Tibial nerve (tissue), 4 donors: ENCODE data around the gene PCDH8. TPM values are rescaled to one million over a fixed set of nuclear protein-coding genes. Genes with fewer than 3 reads are reported as not detected.
"Not testable (repeated sequence)": the region's sequence is repeated elsewhere in the genome, so short reads cannot be mapped to it uniquely, and the experiment has no call there.

Experiments used
- DNase-seq, 2 donors: peaks; one replicate each; pipeline ENCODE4 v3.0.0-alpha.2; 2019; ENCODE audit warnings: low spot score in 2 of 2
- H3K27ac ChIP-seq, 4 donors: fragments of 200-600 bp; sonication (generic) in 3 of 4; one replicate each; pipeline ENCODE4 v1.5.1; 2017 to 2019; ENCODE audit warnings: mild to moderate bottlenecking in 1 of 4
- H3K27me3 ChIP-seq, 2 donors: fragments of 200-600 bp; sonication (generic) in 1 of 2; one replicate each; pipeline versions ENCODE4 v1.5.1 to v1.6.0; 2017 to 2019
- H3K36me3 ChIP-seq, 3 donors: fragments of 200-600 bp; sonication (generic); one replicate each; pipeline ENCODE4 v1.5.1; 2018 to 2019
- H3K4me1 ChIP-seq, 4 donors: fragments of 200-600 bp; sonication (generic) in 3 of 4; one replicate each; pipeline ENCODE4 v1.5.1; 2017 to 2019
- H3K4me3 ChIP-seq, 4 donors: fragments of 200-600 bp; sonication (generic) in 3 of 4; one replicate each; pipeline ENCODE4 v1.5.1; 2017 to 2019; ENCODE audit warnings: mild to moderate bottlenecking in 1 of 4, moderate library complexity in 1 of 4
- H3K9me3 ChIP-seq, 4 donors: fragments of 200-600 bp; sonication (generic) in 3 of 4; one replicate each; pipeline ENCODE4 v1.5.1; 2017 to 2019
- EP300 ChIP-seq, 2 donors: sonication (generic); formaldehyde crosslinking; IDR thresholded peaks; one replicate each; pipeline ENCODE4 v1.6.1; 2017; ENCODE audit warnings: antibody characterized with exemption in 2 of 2, mild to moderate bottlenecking in 1 of 2
- POLR2A ChIP-seq, 2 donors: fragments of 450-650 bp; IDR thresholded peaks; one replicate each; pipeline ENCODE4 v1.6.1; 2017; ENCODE audit warnings: antibody characterized with exemption in 2 of 2, mild to moderate bottlenecking in 2 of 2, moderate library complexity in 2 of 2
- WGBS, 2 donors: methylation state at CpG; one replicate each; pipeline ENCODE4 v1.1.5; 2018; 5-methylcytosine and 5-hydroxymethylcytosine counted together
- total RNA-seq, 4 donors: library from RNA; depleted of rRNA; stranded (reverse); fragments of >200 nt; gene quantifications; one replicate each; pipeline ENCODE4 v1.1.0, GENCODE V29; 2016
- TF ChIP-seq, protein P1 (sequence below), 5 experiments: fragments of 200-600 bp in 3 of 5; fragments of 450-650 bp in 2 of 5; sonication (generic) in 3 of 5; IDR thresholded peaks; one replicate each; pipeline ENCODE4 v1.5.1; 2016 to 2019; ENCODE audit warnings: antibody characterized with exemption in 5 of 5, mild to moderate bottlenecking in 3 of 5, moderate library complexity in 2 of 5

PCDH8 gene
- total RNA-seq, 4 donors from 2014 or later: 0.60 to 4.3 (median 1.7) TPM; not detected in 1

DNA sequence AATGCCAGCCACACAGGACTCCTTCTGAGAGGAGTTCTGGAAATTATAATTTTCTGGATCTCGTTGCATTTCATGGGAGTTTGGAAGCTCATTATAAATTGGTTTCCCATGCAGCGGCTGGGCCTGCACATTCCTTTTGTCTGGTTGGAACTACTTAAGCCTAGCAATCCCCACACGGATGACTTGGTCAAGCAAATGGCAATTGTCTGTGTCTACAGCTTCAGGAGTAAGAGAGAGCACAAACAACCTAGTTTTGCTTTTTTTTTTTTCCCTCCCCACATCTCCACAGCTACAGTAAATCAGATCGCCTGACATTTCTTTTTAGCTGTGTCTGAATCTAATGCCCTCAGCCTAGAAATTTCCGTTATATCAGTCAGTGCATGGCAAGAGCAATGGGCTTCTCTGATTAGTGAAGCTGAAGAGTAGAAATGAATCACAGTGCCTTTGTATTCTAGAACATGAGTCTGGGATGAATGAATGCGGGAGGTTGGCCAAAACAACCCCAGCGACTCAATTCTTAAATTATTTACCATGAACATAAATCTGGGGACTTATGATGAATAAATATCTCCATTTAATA lies 15.1 kb downstream of the PCDH8 start:
- Histone ChIP-seq H3K4me1 (no peaks in the 10 kb centered on the region), H3K9me3 (no peaks in the 10 kb centered on the region), H3K4me3 (no peak overlapping the region), H3K27ac (no peak overlapping the region), H3K36me3 (no peaks in the 10 kb centered on the region), H3K27me3 (no peaks in the 10 kb centered on the region)
- no peak for DNase-seq
- WGBS, 2 donors: 49 to 52% methylated on average over 7 of the region's 7 CpGs
- no peak for TF ChIP-seq EP300 (IDR thresholded peaks at IDR 0.05)
- TF ChIP-seq POLR2A (IDR thresholded peaks at IDR 0.05): no peak
- TF ChIP-seq, protein P1, sequence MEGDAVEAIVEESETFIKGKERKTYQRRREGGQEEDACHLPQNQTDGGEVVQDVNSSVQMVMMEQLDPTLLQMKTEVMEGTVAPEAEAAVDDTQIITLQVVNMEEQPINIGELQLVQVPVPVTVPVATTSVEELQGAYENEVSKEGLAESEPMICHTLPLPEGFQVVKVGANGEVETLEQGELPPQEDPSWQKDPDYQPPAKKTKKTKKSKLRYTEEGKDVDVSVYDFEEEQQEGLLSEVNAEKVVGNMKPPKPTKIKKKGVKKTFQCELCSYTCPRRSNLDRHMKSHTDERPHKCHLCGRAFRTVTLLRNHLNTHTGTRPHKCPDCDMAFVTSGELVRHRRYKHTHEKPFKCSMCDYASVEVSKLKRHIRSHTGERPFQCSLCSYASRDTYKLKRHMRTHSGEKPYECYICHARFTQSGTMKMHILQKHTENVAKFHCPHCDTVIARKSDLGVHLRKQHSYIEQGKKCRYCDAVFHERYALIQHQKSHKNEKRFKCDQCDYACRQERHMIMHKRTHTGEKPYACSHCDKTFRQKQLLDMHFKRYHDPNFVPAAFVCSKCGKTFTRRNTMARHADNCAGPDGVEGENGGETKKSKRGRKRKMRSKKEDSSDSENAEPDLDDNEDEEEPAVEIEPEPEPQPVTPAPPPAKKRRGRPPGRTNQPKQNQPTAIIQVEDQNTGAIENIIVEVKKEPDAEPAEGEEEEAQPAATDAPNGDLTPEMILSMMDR (IDR thresholded peaks at IDR 0.05): no peak

DNA sequence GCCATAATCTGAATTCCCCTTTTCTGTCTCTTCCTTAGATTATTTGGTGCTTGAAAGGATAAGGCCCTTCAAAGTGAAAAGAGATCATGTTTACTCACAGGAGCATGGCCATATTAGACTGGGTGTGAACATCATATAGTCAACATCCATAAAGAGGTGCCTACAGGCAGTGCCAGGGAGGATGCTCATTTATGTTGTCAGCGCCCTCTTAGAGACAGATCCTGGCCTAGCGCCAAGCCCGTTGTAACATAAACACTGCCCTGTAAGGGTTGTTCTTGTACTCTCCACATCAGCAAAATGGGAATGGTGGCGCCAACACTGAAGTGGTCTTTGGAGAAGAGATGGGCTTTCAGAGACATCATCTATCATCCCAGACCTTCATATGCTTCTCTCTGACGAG lies 16.1 kb downstream of the PCDH8 start:
- TF ChIP-seq POLR2A (IDR thresholded peaks at IDR 0.05) (no peak), EP300 (IDR thresholded peaks at IDR 0.05) (no peak)
- TF ChIP-seq, protein P1 (IDR thresholded peaks at IDR 0.05): no peak
- Histone ChIP-seq H3K9me3 (no peaks in the 10 kb centered on the region), H3K4me1 (no peaks in the 10 kb centered on the region), H3K27me3 (no peaks in the 10 kb centered on the region), H3K4me3 (no peak overlapping the region), H3K27ac (no peak overlapping the region), H3K36me3 (no peaks in the 10 kb centered on the region)
- DNase-seq: no peak
- 65 to 70% methylated on average over 5 of the region's 5 CpGs for WGBS, 2 donors

DNA sequence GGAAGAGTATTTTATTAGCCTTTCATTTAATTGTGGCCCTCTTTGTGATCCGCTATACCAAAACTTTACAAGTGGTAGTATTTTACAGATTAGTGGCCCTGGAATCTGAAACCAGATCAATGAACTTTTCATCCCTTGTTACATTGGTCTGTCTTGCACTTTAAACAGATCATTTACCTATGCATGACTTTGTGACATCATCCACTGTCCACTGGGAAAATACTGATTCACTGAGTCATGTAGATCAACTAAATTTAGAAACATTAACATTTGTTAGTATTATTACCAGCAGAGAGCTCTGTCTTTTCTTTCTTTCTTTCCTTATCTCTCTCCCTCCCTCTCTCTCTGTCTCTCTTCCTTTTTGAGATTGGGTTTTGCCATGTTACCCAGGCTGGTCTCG lies 17.5 kb downstream of the PCDH8 start:
- no peaks in the 10 kb centered on the region for H3K36me3 ChIP-seq
- WGBS, 2 donors: 91 to 92% methylated on average over 2 of the region's 2 CpGs
- no peaks in the 10 kb centered on the region for H3K4me1 ChIP-seq

DNA sequence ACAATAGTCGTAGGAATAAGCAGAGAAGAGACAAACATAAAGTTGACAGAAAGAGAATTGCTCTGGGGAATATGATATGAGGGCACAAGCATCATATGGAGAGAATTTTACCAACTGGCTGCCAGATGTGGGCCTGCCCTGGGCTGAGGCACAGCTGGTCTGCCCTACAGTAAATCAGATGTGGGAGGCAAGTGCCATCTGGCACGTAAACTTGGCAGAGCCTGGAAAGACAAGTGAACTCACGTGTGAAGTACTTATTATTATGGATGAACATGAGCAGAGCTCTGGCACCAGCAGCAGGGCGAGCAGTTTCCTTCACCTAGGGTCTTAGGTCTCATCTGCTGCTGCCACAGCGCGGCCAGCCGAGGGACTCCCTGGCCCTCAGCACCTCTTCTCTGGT lies 20.6 kb downstream of the PCDH8 start:
- DNase-seq: no peak
- H3K9me3 ChIP-seq: no peaks in the 10 kb centered on the region
- H3K27ac ChIP-seq: no peak overlapping the region
- TF ChIP-seq, protein P1 (IDR thresholded peaks at IDR 0.05): no peak
- TF ChIP-seq EP300 (IDR thresholded peaks at IDR 0.05) (no peak), POLR2A (IDR thresholded peaks at IDR 0.05) (no peak)
- 77 to 85% methylated on average over 7 of the region's 7 CpGs for WGBS, 2 donors
- no peaks in the 10 kb centered on the region for H3K36me3 ChIP-seq
- H3K4me1 ChIP-seq: no peaks in the 10 kb centered on the region
- no peak overlapping the region for H3K4me3 ChIP-seq
- no peaks in the 10 kb centered on the region for H3K27me3 ChIP-seq

More for the DNA sequence above, 17.5 kb downstream of the PCDH8 start:
- Histone ChIP-seq H3K27ac (no peak overlapping the region), H3K27me3 (no peaks in the 10 kb centered on the region), H3K4me3 (no peak overlapping the region), H3K9me3 (no peaks in the 10 kb centered on the region)
- TF ChIP-seq, protein P1 (IDR thresholded peaks at IDR 0.05): no peak
- no peak for TF ChIP-seq EP300 (IDR thresholded peaks at IDR 0.05)
- no peak for DNase-seq

DNA sequence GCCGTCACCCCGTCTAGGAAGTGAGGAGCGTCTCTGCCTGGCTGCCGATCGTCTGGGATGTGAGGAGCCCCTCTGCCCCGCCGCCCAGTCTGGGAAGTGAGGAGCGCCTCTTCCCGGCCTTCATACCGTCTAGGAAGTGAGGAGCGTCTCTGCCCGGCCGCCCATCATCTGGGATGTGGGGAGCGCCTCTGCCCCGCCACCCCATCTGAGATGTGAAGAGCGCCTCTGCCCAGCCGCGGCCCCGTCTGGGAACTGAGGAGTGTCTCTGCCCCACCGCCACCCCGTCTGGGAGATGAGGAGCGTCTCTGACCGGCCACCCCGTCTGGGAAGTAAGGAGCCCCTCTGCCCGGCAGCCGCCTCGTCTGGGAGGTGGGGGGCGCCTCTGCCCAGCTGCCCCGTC lies 30.6 kb downstream of the PCDH8 start:
- not testable (repeated sequence) for H3K9me3 ChIP-seq, H3K4me1 ChIP-seq, H3K27me3 ChIP-seq, H3K27ac ChIP-seq, H3K36me3 ChIP-seq, H3K4me3 ChIP-seq, DNase-seq
- 94 to 97% methylated on average over 15 to 19 of the region's 29 CpGs for WGBS, 2 donors

DNA sequence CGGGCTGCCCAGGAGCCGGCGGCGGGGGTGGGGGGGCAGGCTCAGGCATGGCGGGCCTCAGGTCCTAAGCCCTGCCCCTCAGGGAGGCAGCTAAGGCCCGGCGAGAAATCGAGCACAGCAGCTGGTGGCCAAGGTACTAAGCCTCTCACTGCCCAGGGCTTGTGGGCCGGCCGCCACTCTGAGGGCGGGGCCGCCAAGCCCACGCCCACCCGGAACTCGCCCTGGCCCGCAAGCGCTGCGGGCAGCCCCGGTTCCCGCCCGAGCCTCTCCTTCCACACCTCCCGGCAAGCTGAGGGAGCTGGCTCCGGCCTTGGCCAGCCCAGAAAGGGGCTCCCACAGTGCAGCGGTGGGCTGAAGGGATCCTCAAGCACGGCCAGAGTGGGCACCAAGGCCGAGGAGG lies 33.1 kb downstream of the PCDH8 start:
- H3K4me3 ChIP-seq: no peak overlapping the region
- H3K9me3 ChIP-seq: no peaks in the 10 kb centered on the region
- H3K36me3 ChIP-seq: no peaks in the 10 kb centered on the region
- 94 to 100% methylated on average over 10 to 23 of the region's 26 CpGs for WGBS, 2 donors
- TF ChIP-seq POLR2A (IDR thresholded peaks at IDR 0.05) (no peak), EP300 (IDR thresholded peaks at IDR 0.05) (no peak)
- TF ChIP-seq, protein P1 (IDR thresholded peaks at IDR 0.05): no peak
- no peak for DNase-seq
- no peak overlapping the region for H3K27ac ChIP-seq
- no peaks in the 10 kb centered on the region for H3K4me1 ChIP-seq
- H3K27me3 ChIP-seq: no peaks in the 10 kb centered on the region
